Fibroblast of skin of right quadriceps (primary cell): ENCODE measurements around the gene AGPAT1.
"Not testable (repeated sequence)": the region's sequence is repeated elsewhere in the genome, so short reads cannot be mapped to it uniquely, and the experiment has no call there.

Experiments
- DNase-seq: peaks from one replicate; pipeline ENCODE4 v3.0.0-alpha.2; 2013

Gene AGPAT1

GRCh38 chr6:32198345-32198696 lies 22.4 kb upstream of the AGPAT1 start:
- DNase-seq: no peak

GRCh38 chr6:32196682-32197616 lies 21.1 kb upstream of the AGPAT1 start:
- no peak for DNase-seq

- peak; percentile 87 for DNase-seq
These were observed 20.2 kb upstream of the AGPAT1 start for GRCh38 chr6:32195902-32196681.

DNA sequence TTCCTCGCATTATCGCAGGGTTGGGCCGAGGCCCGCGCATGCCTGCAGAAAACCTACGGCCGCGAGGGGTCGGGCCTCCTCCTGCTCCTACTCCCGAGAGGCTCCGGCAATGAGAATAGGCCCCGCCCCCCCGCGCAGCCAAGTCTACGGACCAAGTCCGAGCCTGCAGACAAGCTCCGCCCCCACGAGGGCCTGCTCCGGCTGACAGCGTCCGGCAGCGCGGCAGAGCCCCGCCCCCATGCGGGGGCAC lies 19.7 kb upstream of the AGPAT1 start:
- peak; percentile 100 for DNase-seq

DNA sequence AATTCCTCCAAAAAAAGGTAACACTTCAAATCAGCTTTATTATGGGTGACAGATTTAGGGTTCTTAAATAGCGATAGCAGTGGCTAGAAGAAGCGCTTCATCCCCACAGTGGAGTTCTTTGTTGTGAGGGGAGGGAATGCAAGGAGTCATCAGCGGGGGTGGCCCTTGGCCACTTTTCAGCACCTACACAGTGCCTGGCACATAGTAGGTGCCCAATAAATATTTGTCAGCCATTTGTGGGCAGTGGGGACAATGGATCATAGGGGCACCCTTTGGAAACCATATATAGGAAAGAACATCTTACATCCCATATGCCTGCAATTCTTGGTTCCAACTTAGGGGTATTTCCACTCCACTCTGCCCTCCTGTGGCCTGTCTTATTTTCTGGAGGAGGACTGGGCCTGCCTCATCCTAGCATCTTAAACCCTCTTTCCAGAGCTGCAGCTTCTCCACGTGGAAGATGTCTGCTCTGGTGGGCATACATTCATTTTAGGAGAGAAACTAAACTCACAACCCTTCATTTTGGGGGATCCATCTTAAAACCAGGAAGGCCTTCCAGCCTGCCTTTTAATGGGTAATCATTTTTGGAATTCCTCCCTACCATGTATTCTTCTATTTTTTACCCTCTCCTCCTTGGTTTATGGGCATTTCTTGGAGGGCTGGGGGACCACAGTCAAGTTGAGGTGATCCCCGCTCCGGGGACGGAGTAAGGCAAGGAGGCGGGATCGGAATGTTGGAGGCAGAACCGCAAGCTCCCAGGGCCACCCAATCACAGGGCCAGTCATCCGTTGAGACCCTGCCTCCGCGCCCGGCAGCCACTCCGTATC lies 19.2 kb upstream of the AGPAT1 start:
- peak; percentile 68 for DNase-seq

DNA sequence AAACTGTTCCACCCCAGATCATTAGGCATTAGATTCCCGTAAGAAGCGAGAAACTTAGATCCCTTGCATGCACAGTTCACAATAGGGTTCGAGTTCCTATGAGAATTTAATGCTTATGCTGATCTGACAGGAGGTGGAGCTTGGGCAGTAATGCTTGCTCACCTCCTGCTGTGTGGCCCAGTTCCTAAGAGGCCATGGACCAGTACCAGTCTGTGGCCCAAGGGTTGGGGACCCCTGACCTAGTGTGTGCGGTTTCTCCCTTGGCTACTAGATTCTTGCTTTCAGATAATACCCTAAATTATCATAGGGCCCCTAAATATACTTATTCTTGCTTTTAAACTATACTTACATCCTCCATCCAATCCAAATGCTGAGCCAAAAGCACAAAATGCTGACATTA lies 18.5 kb upstream of the AGPAT1 start:
- no peak for DNase-seq

DNA sequence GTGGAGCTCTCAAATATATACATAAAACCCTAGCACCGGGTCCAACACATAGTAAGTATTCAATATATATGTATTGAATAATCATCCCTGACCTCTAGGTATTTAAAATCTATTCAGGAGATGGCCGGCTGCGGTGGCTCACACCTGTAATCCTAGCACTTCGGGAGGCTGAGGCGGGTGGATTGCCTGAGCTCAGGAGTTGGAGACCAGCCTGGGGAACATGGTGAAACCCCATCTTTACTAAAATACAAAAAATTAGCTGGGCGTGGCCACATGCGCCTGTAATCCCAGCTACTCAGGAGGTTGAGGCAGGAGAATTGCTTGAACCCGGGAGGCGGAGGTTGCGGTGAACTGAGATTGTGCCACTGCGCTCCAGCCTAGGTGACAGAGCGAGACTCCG lies 17.2 kb upstream of the AGPAT1 start:
- not testable (repeated sequence) for DNase-seq

DNA sequence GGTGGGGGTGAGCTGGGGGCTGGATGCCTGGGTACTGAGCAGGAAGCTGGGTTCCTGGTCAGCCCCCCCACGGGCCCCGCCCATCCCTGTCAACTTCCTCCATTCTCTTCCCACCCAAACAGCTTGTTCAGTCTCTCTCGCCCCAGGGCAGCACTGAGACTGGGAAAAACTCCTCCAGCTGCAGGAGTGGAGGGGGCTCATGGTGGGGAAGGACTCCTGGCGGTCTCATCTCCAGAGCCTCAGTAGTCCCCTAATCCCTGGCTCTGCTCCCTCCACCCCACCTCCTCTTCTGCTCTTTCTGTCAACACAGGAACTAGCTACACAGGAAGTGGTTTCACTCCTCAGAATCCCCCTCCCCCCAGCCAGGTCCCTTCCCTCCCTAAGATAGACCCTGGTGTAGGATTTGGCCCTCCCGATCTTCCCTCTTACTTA lies 16.7 kb upstream of the AGPAT1 start, which contains the start of gene GPSM3:
Gene GPSM3, minus strand, starts transcription at position 36 of the 432 bp plus-strand sequence. CDS start 130 bp downstream, outside the sequence.
- DNase-seq: peak; percentile 78

DNA sequence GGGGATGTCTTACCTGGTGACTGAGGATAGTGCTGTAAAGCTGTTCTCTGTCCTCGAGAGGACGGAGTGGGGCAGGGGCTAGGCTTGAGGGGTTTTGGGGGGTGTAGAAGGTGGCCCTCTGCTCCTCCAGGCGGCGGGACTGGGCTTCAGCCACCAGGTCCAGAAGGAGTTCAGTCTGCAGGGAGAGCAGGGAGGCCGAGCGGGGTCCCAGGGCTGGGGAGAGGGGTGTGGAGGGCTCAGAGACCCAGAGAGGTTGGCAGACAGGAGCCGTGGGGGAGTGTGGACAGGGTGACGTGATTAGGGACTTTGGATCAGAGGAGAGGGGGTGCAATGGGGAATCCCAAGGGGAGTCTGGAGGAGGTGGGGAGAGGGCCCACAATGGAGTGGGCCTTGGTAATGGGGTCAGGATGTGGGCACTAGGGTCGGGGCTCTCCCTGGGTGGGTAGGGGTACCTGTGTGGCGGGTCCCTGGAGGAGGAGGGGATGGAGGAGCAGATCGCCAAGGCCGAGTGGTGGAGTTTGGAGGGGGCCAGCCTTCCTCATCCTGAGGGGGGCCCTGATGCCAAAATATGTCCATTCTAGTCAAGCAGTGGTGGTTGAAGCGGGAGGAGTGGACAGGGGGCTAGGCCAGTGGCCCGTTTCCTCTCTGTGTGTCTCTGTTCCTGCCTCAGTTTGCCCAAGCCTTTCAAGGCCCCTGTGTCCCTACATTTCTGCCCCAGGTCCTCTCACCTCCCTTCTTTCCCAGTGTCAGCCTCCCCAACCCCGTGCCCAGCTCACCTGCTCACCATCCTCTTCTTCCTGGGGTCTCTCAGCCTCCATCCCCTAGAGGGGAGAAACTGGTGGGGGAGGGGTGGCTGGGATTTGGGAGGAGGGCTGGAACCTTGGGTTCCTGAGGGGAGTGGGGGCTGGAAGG lies 16.1 kb upstream of the AGPAT1 start:
- DNase-seq: no peak

GRCh38 chr6:32190911-32191677 lies 15.2 kb upstream of the AGPAT1 start:
- DNase-seq: no peak

DNA sequence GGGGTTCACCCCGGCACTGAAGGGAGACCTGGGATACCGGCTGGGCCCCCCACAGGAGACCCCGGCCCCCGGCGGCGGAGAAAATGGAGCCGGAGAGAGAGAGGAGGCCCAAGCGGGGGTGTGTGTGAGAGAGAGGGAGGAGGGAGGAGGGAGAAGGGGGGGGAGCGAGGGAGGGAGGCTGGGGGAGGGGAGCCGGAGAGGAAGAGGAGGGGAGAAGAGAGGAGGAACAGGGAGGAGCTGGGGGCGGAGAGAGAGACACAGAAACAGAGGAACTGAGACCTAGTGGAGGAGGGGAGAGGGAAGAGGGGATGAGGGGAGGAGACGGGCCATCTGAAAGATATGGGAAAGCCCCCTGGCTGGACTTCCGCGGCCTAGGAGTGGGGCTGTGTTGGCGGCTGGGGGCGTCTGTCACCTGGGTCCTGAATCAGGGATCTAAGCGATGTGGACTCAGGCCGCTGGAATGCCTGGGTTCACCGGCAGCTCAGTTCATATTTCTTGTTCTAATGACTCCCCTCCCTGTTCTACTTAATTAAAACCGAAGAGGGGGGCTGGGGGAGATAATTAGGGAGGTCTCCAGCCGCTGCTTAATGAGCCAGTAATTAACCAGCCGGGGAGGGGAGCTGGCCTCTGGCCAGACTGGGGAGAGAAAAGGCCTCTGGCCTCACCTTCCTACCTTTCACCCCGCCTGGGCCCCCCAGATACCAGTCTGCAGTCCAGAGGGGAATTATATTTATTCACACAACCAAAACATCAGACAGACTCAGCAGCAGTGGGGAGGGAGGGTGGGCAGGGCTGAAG lies 14.4 kb upstream of the AGPAT1 start, which contains the start of gene PBX2:
Gene PBX2, minus strand, starts transcription at position 149 of the 798 bp plus-strand sequence. CDS start 287 bp downstream, outside the sequence.
- DNase-seq: peak; percentile 94

DNA sequence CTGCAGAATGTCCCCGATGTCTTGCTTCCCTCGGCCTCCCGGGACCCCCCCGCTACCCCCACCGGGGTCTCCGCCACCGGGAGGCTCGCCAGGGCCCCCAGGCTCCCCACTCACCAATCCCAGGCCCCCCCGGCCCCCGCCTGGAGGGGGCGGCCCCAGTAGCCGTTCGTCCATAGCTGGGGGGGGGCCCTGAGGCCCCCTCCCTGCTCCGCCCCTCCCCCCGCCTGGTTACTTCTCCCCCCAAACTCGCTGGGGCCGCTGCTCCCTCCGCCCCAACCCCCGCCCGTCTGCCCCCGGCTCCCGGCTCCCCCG lies 13.8 kb upstream of the AGPAT1 start:
- peak; percentile 15 for DNase-seq

DNA sequence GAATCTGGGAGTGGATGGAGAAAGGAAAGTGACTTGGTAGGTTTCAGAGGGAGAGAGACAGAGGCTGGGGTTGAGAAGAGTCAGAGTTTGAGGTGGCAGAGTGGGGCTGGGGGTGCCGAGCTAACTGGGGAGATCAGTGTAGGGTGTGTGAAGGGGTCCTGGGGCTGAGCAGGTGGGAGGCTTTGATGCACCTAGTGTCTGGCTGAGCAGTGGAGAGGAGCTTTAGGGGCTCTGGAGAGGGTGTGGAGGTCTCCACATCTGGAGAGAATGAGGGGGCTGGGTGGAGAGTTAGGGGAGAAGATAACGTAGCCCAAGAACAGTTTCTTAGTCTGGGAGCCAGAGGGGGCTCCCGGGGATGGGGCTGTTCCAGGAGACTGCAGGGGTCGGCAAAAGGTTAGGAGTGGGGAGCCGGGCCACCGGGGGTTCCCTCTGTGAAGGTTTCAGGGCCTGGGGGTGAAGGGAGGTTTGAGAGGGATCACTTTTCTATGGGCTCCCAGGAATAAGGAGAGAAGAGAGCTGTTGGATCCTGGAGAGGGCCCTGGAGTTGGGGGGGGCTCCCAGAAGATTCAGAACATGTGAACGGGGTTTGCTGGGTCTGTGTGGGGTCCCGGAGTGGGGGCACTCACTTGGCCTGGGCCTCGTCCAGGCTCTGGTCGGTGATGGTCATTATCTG lies 13.3 kb upstream of the AGPAT1 start:
- DNase-seq: no peak

- DNase-seq: peak; percentile 37
These were observed 12.6 kb upstream of the AGPAT1 start for GRCh38 chr6:32188381-32189068.

DNA sequence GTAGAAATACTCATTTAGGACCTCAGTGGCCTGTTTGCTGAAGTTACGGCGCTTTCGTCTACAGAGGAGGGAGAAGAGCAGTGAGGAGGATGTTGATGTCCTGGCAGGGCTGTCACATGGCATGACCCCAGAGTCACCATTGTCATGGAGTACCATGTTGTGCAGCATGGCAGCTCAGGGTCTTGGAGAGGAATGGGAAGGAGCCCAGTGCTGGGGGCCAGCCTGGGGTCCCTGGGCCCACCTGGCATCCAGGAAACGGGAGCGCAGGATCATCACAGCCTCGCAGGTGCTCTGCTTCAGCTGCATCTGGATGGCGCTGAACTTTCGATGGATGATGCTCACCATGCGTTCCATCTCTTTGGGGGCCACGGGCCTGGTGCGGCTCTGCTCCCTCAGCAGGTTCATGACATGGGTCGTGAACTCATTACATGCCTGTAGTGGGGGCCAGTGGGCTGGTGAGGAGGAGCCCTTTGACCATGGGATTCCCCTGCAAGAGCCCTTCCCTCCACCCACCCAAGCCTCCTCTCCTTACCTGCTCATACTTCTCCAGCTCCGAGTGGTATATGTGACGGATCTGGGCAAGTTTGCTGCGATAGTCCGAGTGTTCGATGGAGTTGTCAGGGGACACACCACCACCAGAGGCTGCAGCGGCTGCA lies 12.0 kb upstream of the AGPAT1 start:
- not testable (repeated sequence) for DNase-seq

DNA sequence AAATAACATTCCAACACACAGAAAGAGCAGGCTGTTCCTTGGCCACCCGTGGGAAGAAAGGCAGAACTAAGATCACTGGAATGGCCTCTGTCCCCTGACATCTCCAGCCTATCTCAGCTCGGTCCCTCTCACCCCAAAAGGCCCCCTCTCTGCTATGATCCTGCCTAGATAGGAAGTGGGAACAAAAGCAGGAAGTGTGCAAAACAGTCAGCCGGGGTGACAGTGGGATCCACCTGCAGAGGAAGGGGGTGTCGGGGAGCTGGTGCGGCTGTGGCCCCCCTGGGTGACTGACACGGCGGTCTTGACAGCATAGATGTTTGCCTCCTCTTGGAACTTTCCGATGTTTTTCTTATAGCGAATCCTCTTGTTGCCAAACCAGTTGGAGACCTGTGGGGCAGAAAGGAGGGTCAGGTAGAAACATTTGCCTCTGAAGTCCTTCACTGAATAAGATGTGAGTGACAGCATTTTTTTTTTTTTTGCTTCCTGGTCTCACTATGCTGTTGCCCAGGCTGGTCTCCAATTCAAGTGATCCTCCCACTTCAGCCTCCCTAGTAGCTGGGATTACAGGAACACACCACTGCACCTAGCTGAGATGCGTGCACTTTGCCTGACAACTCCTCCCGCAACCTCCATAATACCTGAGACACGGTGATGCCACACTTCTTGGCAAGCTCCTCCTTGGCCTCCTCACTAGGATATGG lies 11.3 kb upstream of the AGPAT1 start:
- DNase-seq: no peak

GRCh38 chr6:32186151-32186840 lies 10.4 kb upstream of the AGPAT1 start:
- not testable (repeated sequence) for DNase-seq
